ENCODE results near the gene ABL2.

Gene ABL2

GRCh38 chr1:179058487-179059483, 170.7 kb downstream of the ABL2 start:
- no peak for DNase-seq (ENCODE audit: low read depth in 4 of 4, low spot score in 1 of 4)

- DNase-seq (ENCODE audit: low read depth in 4 of 4, low spot score in 1 of 4) = no peak
Measured at GRCh38 chr1:179055937-179056336, 173.5 kb downstream of the ABL2 start.

- no peak for DNase-seq (ENCODE audit: low read depth in 4 of 4, low spot score in 1 of 4)
Measured at GRCh38 chr1:179053486-179053885, 176.0 kb downstream of the ABL2 start.

GRCh38 chr1:179052776-179053175, 176.7 kb downstream of the ABL2 start:
- no peak for DNase-seq (ENCODE audit: low read depth in 4 of 4, low spot score in 1 of 4)

Measured in stimulated activated CD4-positive, alpha-beta T cell treated with anti-CD3 and anti-CD28 coated beads, Interleukin-1b, Interleukin-23, amount 100 ng/mL, for 24 hours (primary cell).